ENCODE data around the gene ZNF672. TPM values are rescaled to one million over a fixed set of nuclear protein-coding genes. Genes with fewer than 3 reads are reported as not detected.

ZNF672 gene
- total and polyA plus RNA-seq, 2 experiments from 2014 or later = 10.3 to 39.7 TPM

DNA sequence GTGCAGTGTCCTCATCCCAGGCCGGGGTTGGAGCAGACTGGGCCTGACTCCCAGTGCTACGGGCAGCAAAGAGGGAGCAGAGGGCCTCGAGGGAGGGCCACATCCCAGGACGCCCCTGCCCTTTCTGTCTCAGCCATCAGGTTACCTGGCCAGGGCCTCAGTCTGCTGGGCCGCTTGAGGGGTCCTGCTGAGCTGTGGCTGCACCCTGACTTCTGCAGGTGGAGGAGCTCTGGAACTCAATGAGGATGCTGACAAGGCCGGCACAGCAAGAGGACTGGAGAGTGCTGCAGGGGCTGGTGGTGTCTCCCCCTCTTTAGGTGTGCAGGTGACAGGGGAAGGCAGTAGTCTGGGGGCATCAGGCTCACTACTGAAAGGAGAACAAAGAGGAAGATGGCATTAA is 17.6 kb downstream of the ZNF672 start (continued):
- TF ChIP-seq ZNF462 (CRISPR knock-in tag; IDR thresholded peaks at IDR 0.05) (no peak), ZNF331 (CRISPR knock-in tag; IDR thresholded peaks at IDR 0.05; ENCODE audit: low read depth) (no peak), STAT1 (IDR thresholded peaks at IDR 0.05; ENCODE audit: unreplicated experiment) (no peak), ZNF114 (CRISPR knock-in tag; IDR thresholded peaks at IDR 0.05) (no peak), POLR2AphosphoS5 (IDR thresholded peaks at IDR 0.05; ENCODE audit: low read depth) (no peak), CREB1 (CRISPR knock-in tag; IDR thresholded peaks at IDR 0.05; ENCODE audit: low read depth) (no peak)
- TF ChIP-seq, protein P1, sequence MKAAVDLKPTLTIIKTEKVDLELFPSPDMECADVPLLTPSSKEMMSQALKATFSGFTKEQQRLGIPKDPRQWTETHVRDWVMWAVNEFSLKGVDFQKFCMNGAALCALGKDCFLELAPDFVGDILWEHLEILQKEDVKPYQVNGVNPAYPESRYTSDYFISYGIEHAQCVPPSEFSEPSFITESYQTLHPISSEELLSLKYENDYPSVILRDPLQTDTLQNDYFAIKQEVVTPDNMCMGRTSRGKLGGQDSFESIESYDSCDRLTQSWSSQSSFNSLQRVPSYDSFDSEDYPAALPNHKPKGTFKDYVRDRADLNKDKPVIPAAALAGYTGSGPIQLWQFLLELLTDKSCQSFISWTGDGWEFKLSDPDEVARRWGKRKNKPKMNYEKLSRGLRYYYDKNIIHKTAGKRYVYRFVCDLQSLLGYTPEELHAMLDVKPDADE (IDR thresholded peaks at IDR 0.05) = no peak

DNA sequence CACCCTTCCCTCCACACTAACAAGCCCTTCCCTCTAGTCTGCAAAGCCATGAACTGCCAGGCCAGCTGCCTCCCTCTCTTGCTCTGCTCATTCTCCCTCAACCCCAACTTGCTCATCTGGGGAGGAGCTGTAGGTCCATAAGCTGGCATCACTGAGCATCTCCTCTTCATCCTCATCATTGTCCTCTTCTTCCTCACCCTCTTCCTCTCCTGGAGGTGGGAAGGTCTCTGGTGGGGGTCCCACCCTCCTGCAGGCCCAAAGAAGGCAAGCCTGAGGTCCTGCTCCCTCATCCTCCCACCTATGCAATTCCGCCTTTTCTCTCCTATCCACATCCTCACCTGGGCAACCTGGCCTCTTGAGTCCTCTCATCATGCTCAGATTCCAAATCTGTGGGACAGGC is 18.2 kb downstream of the ZNF672 start:
- Mint-ChIP-seq H3K36me3 (ENCODE audit: low read depth) (peaks cover 7% of the 10 kb centered on the region; the same call in 2 of the 3 replicates), H3K27me3 (ENCODE audit: insufficient read depth, low read depth, poor library complexity) (peaks cover 13% of the 10 kb centered on the region), H3K27ac (no peak overlapping the region), H3K4me3 (no peak overlapping the region), H3K4me1 (peaks cover 16% of the 10 kb centered on the region), H3K9me3 (no peaks in the 10 kb centered on the region; the same call in 2 of the 3 replicates)
- no peak for TF ChIP-seq POLR2AphosphoS5 (IDR thresholded peaks at IDR 0.05; ENCODE audit: low read depth)
- TF ChIP-seq, protein P1 (IDR thresholded peaks at IDR 0.05) = no peak
- no peak overlapping the region for H3K4me2 ChIP-seq
- H3K27me3 ChIP-seq (ENCODE audit: insufficient read depth) = peaks cover 8% of the 10 kb centered on the region
- H3K4me1 ChIP-seq (ENCODE audit: insufficient read depth) = peaks cover 16% of the 10 kb centered on the region
- H3K27ac ChIP-seq (ENCODE audit: low read depth) = no peak overlapping the region
- ATAC-seq (no peak), DNase-seq (ENCODE audit: low spot score) (no peak)
- no peaks in the 10 kb centered on the region; the same call in 1 of the 2 replicates for H3K79me2 ChIP-seq (replicated peaks; ENCODE audit: insufficient read depth)
- no peak overlapping the region for H2AFZ ChIP-seq
- H3K9me2 ChIP-seq (ENCODE audit: insufficient read depth) = no peaks in the 10 kb centered on the region
- H4K20me1 ChIP-seq (replicated peaks; ENCODE audit: insufficient read depth) = no peaks in the 10 kb centered on the region; the same call in none of the 2 replicates
- peaks cover 16% of the 10 kb centered on the region for H3K36me3 ChIP-seq (ENCODE audit: insufficient read depth)
- H3K4me3 ChIP-seq = no peak overlapping the region
- 0 out of 2 replicates have a peak, but pooled peaks cover 4% of the 10 kb centered on the region for H3F3A ChIP-seq (replicated peaks; ENCODE audit: low read depth)
